GM18517 (cell line): ENCODE measurements around the gene MINDY2.
"Not testable (repeated sequence)": the region's sequence is repeated elsewhere in the genome, so short reads cannot be mapped to it uniquely, and the experiment has no call there.

ENCODE experiments used
- ATAC-seq: cut with Tn5 transposase; IDR thresholded peaks from one replicate; pipeline ENCODE4 v1.9.1; 2021; ENCODE audit warnings: mild to moderate bottlenecking, moderate library complexity; ENCODE audit not compliant: unreplicated experiment

Gene MINDY2

DNA sequence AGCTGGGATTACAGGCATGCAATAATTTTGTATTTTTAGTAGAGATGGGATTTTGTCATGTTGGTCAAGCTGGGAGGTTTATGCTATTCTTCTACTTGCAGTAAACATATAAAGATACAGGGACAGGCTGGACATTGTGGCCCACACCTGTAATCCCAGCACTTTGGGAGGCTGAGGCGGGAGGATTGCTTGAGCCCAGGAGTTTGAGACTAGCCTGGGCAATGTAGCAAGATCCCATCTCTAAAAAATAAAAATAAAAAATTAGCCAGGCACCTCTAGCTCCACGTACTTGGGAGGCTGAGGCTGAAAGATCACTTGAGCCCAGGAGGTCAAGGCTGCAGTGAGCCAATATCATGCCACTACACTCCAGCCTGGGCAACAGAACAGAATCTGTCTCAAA lies 52.2 kb downstream of the MINDY2 start:
- not testable (repeated sequence) for ATAC-seq

- ATAC-seq: no peak
Observed at GRCh38 chr15:58830556-58830955, 59.5 kb downstream of the MINDY2 start.

DNA sequence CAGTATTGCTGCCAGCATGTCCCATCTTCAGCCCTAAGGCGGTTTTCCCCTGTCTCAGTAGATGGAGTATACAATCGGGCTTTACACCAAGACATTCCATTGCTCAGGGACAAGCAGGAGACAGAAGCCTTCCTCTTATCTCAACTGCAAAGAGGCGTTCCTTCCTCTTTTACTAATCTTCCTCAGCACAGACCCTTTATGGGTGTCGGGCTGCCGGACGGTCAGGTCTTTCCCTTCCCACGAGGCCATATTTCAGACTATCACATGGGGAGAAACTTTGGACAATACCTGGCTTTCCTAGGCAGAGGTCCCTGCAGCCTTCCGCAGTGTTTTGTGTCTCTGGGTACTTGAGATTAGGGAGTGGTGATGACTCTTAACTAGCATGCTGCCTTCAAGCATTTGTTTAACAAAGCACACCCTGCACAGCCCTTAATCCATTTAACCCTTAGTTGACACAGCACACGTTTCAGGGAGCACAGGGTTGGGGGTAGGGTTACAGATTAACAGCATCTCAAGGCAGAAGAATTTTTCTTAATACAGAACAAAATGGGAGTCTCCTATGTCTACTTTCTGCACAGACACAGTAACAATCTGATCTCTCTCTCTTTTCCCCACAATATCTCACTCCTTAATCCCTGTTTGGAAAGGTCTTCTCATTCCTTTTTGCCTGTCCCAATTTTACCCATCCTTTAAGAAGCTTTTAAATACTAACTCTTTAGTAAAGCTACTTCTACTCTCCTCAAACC lies 62.8 kb downstream of the MINDY2 start:
- ATAC-seq: not testable (repeated sequence)

DNA sequence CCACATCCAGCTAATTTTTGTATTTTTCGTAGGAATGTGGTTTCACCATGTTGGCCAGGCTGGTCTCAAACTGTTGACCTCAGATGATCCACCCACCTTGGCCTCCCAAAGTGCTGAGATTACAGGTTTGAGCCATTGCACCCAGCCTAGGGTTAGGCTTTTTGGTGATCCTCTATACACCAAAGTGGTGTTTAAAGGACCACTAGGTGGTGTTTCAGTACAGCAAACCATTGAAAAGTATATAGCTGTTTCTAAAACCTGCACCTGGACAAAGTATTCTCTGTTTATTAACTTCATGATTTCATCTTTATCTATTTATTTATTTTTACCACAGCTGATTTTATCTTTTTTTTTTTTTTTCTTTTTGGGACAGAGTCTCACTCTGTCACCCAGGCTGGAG lies 68.4 kb downstream of the MINDY2 start:
- ATAC-seq: no peak

GRCh38 chr15:58840048-58840447 lies 68.9 kb downstream of the MINDY2 start:
- no peak for ATAC-seq

DNA sequence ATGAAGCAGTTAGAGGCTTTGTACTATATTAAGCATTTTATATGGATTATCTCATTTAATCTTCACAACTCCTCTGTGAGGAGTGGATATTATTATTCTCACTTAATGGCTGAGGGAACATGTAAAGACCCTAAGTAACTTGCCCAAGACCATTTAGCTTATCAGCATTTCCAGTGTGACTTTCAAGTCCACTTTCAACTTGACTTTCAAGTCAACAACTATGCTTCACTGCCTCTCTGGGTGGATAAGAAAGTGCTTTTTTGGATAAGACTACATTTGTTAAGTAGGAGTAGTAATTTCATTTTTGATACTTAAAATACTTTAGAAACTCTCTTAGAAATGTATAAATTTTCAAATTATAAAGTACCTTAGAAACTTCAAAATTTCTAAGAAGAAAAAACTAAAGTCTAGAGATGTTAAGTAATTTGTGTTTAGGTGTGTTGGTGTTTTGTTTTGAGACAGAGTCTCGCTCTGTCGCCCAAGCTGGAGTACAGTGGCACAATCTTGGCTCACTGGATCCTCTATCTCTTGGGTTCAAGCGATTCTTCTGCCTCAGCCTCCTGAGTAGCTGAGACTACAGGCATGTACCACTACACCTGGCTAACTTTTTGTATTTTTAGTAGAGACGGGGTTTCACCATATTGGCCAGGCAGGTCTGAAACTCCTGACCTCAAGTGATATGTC lies 71.8 kb downstream of the MINDY2 start:
- no peak for ATAC-seq

GRCh38 chr15:58851205-58851604 lies 80.1 kb downstream of the MINDY2 start:
- ATAC-seq: not testable (repeated sequence)

GRCh38 chr15:58852347-58852746 lies 81.2 kb downstream of the MINDY2 start:
- ATAC-seq: no peak

- no peak for ATAC-seq
Observed at GRCh38 chr15:58854593-58854992, 83.5 kb downstream of the MINDY2 start.

- ATAC-seq: no peak
Observed at GRCh38 chr15:58856086-58856485, 85.0 kb downstream of the MINDY2 start.

DNA sequence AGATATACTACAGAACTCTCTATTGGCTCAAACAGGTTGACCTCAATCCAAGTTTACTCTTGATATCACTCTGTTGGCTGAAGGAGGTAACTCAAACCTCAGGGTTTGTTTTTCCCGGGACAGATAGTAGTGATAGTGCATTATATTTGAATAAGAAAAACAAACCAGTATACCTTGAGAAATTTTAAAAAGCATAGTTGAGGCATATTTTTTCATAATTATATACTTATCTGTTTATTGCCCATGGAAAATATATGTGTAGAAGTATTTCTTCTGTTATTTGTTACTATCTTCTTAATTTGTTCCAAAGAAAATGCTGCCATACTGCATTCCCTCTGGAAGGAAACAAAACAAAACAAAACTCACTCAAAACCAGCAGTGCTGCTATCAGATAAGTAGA lies 85.5 kb downstream of the MINDY2 start:
- ATAC-seq: not testable (repeated sequence)

GRCh38 chr15:58862326-58862725 lies 91.2 kb downstream of the MINDY2 start:
- ATAC-seq: no peak

DNA sequence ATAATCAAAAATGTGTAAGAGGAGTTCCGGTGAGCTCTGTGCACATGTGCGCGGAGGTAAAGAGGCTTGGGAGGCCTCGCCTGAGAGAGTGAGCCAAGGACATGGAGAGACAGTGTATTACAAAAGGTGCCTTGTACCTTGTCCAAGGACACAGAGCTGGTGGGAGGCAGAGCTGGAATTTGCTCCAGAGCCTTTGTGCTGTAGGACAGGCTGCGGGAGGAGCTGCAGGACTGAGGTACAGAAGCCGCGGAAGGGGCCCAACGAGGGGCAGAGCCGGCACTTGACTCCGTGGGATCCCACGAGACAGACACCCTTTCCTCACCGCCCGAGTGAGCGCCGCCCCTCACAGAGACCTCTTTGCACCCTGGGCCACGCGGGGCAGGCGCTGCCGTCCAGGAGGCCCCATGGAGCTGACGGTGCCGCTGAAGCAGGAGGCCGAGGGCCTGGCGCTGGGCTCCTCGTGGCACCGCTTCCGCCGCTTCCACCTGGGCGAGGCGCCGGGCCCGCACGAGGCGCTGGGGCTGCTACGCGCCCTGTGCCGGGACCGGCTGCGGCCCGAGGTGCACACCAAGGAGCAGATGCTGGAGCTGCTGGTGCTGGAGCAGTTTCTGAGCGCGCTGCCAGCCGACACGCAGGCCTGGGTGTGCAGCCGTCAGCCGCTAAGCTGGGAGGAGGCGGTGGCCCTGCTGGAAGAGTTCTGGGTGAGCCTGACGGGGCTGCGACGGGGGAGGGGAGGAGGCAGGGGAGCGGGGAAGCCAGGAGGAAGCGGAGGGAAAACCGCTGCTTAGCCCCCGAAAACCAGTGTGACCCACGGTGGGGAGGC lies 93.7 kb downstream of the MINDY2 start:
- ATAC-seq: no peak

- ATAC-seq: no peak
Observed at GRCh38 chr15:58865425-58865880, 94.4 kb downstream of the MINDY2 start.

GRCh38 chr15:58867926-58868325 lies 96.8 kb downstream of the MINDY2 start:
- ATAC-seq: no peak

DNA sequence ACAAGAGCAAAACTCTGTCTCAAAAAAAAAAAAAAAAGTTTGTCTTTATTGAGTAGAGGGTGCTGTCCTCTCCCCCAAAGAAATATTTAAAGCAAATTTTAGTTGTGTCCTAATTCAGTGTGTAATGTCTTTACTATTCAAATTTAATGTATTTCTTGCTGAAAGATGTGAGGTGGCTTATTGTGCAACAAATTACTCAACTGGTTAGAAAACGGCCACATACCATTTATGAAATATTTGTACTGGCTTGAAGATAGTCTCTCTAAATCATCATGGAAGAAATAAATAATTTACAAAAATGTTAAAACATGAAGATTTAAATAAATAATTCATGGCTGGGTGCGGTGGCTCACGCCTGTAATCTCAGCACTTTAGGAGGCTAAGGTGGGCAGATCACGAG lies 99.3 kb downstream of the MINDY2 start:
- no peak for ATAC-seq

- ATAC-seq: no peak
Observed at GRCh38 chr15:58873267-58873666, 102.2 kb downstream of the MINDY2 start.

- no peak for ATAC-seq
Observed at GRCh38 chr15:58875343-58875742, 104.2 kb downstream of the MINDY2 start.

DNA sequence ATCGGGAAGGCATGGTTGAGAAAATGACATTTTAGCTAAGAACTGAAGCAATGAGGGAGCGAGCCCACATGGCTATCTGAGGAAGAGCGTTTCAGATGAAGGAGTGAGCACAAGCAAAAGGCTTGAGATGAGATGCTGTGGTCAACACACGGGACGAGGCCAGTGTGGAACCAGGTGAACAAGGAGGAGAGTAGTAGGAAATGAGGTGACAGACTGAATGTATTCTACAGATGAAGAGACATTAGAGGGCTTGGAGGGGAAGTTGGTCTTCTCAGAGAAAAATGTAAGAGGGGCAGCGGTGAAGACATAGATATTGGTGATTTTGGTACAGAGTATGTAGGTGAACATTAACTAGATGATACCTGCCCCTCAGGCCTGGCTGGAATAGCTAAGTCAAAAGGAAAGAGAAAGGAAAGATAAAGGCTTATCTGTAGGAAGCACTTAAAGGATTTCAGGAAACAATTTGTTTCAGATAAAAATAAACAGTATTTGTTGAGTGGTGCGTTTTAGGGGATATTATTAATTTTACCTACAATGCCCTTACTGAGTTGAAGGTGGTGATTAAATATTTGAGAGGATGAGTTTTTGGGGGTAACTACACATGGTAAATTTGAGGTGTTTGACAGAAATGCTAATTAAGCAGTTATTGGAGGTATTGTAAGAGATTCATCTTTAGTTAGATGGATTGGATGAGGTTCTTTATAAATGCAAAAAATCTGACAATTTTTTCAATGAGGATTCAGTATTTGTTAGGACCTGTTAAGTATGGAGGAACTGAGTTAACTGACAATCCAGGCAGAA lies 105.4 kb downstream of the MINDY2 start:
- ATAC-seq: no peak

DNA sequence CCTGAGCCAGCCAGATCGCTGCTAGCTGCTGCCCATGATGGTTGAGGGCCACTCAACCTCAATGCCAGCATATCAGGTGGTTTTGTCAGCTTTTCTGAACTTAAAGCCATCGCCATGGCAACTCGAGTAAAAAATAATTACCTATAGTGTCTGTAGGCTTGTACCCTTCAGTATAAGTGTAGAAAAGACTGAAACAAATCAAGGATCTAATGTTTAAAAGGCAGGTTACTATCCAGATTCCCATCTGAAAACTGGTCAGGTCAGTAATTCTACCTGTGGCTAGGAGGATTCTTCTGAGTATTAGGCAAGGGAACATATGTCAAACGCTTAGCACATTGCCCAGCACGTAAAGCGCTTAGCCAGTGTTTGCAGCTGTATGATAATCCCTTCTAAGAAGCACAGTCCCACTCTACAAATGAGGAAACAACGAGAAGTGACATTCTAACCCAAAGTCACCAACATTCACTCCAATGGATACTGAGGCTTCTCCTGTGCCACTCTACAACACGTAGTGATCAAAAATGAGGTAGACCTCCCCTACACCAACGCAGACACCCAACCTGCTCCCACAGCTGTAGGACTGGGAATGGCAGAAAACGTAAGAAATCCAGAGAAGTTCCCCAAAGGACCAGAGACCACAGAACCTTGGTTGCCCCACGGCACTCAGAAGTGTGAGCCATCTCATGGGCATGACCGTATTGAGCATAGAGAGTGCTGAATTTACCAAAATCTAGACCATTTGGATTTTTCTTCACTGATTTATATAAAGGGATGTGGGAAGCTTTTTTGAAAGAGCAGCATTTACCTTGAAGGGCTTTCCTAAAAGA lies 107.1 kb downstream of the MINDY2 start:
- no peak for ATAC-seq
